NT2/D1 (cell line): ENCODE measurements around the gene CFAP58.

Experiments used
- SUZ12 ChIP-seq: IDR thresholded peaks from 2 replicates; pipeline ENCODE4 v1.6.1; 2011; ENCODE audit not compliant: insufficient read length, insufficient read depth; ENCODE audit errors: extremely low read depth
- YY1 ChIP-seq: IDR thresholded peaks from 2 replicates; pipeline ENCODE4 v1.6.1; 2011; ENCODE audit not compliant: insufficient read length, insufficient read depth
- ZNF274 ChIP-seq: IDR thresholded peaks from 2 replicates; pipeline ENCODE4 v1.6.1; 2011; ENCODE audit warnings: mild to moderate bottlenecking, low read depth, low read length

DNA sequence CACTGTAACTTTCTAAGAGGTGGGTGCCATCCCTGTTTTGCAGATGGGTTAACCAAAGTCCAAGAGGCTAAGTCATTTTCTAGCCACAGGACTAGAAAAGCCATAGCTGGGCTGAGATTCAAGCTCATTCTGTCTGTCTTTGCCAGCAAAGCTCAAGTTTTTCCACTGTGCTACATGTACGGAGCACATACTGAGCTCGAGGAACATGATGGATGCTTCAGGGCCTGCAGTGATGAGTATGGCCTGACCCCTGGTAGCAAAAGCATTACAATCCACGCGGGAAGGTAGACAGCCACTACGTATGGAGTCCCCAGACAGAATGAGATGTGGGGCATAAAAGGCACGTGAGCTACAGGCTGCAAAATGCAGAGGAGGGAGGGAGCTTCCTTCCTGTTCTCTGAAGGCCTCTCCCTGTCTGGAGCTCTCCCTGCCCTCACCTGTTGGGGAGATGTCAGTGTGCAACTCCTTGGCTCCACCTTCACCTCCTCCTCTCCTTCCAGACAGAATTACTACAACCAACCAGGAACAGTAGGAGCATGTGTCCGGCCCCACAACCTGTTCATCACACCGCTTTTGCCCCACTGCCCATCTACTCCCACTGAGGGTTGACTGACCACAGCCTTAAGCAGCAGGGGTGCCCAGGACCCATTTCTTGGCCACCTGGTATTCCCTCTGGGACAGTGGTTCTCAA, 31.8 kb upstream of the CFAP58 start:
- no peak for TF ChIP-seq SUZ12
- TF ChIP-seq ZNF274, result no peak
- TF ChIP-seq YY1, result no peak
